ENCODE measurements around the gene TMEM89. TPM values are rescaled to one million over a fixed set of nuclear protein-coding genes. Genes with fewer than 3 reads are reported as not detected.

Gene TMEM89, protein sequence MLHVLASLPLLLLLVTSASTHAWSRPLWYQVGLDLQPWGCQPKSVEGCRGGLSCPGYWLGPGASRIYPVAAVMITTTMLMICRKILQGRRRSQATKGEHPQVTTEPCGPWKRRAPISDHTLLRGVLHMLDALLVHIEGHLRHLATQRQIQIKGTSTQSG
- total RNA-seq: not detected in 2 replicates

DNA sequence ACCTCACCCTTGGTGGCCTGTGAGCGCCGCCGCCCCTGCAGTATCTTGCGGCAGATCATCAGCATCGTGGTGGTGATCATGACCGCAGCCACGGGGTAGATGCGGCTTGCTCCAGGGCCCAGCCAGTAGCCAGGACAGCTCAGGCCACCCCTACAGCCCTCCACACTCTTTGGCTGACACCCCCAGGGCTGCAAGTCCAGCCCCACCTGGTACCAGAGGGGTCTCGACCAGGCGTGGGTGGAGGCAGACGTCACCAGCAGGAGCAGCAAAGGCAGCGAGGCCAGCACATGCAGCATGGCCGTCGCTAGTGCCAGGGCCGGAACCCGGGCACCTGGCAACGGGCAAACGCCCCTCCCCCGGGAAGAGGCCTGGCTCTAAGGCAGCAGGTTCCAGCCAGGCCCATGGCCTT lies at the start of gene TMEM89:
Gene TMEM89 (minus strand): TSS at position 309 of the 409 bp plus-strand sequence. CDS start 13 bp downstream, at position 296.

DNA sequence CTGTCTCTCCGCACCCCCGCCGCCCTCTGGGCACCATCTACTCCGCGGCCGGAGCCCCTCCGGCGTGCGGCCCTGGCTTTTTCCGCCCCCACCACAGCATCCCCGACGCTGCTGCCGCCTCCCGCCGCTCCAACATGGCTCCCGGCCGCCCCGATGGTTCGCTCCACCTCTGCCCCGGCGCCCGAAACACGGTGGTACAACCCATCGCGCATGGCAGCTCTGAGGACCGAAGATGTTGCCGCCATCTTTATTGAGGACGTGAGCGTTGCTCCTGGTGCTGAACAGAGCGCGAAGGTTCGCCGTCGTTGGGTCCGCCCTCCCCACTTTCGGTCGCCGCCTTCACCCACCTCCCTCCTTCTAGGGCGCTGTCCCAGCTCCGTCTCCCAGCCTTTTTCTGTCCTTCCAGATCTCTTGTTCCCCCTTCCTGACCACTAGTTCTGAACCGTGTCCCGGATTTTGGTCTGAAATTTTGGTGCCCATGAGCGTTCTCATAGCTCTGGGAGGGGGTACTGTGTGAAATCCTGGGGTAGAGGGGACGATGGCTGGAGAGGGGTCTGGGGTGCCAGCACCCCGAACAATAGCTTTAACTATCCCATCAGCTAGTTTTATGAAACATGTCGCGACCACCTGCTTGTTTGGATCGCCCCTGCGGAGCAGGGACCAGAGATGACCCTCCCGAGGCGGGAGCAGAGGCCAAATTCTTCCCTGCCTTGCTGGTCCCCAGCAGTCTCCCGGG lies 41.4 kb upstream of the TMEM89 start, which contains the start of gene CELSR3:
Gene CELSR3 (minus strand): TSS at position 134 of the 736 bp plus-strand sequence. CDS start 252 bp downstream, outside the sequence.

GRCh38 chr3:48635222-48636021 lies 13.9 kb upstream of the TMEM89 start, which contains the start of gene SLC26A6:
Gene SLC26A6, minus strand, starts transcription at chr3:48635461. Its CDS starts 68 bp downstream, at chr3:48635393.

GRCh38 chr3:48609088-48610005 lies 12.2 kb downstream of the TMEM89 start, which contains the start of gene UQCRC1:
Gene UQCRC1, minus strand, starts transcription at chr3:48609646. Its CDS starts 26 bp downstream, at chr3:48609620.

DNA sequence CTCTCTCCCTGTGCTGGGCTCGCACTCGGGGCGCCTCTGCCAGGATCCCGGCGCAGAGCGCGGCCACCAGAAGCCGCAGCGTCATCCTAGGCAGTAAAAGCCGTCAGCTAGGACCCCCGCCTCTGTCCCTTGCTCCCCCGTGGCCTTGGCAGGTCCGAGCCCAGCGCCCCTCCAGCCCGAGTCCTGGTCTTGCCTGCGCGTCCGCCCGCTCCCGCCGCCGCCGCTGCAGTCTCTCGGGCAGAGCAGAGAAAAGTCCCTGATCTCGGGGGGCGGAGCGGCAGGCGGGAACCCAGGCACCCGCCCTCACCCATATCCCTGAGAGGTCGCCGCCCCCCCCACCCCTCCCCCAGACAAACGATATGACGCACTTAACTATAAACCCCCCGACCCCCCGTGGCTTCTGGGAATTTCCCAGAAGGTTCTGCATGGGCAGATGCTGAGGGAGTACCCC lies 26.5 kb downstream of the TMEM89 start, which contains the start of gene COL7A1:
Gene COL7A1 (minus strand): TSS at position 255 of the 451 bp plus-strand sequence. CDS start 170 bp downstream, at position 85.

Other genes with a start within 250 kb of the TMEM89 start
- not detected in 2 replicates for gene FBXW12, start 249.6 kb downstream of the TMEM89 start, total RNA-seq
- 42.6 and 57.5 TPM in 2 replicates for gene PLXNB1, start 191.7 kb downstream of the TMEM89 start, total RNA-seq
- 36.0 and 43.8 TPM in 2 replicates for gene CCDC51, start 181.7 kb downstream of the TMEM89 start, total RNA-seq
- 256 and 553 TPM in 2 replicates for gene TMA7, start 181.5 kb downstream of the TMEM89 start, total RNA-seq
- gene ATRIP, start 175.0 kb downstream of the TMEM89 start, total RNA-seq: 3.3 and 3.6 TPM in 2 replicates
- 91.1 and 113 TPM in 2 replicates for gene SHISA5, start 117.6 kb downstream of the TMEM89 start, total RNA-seq
- 4.9 and 5.7 TPM in 2 replicates for gene PFKFB4, start 65.0 kb downstream of the TMEM89 start, total RNA-seq
- 0.32 and 0.34 TPM in 2 replicates for gene UCN2, start 58.0 kb downstream of the TMEM89 start, total RNA-seq
- gene COL7A1, start 26.4 kb downstream of the TMEM89 start, total RNA-seq: 27.0 and 27.6 TPM in 2 replicates
- 294 and 307 TPM in 2 replicates for gene UQCRC1, start 12.1 kb downstream of the TMEM89 start, total RNA-seq
- 16.7 and 18.5 TPM in 2 replicates for gene SLC26A6, start 13.7 kb upstream of the TMEM89 start, total RNA-seq
- gene CELSR3, start 41.1 kb upstream of the TMEM89 start, total RNA-seq: 0.52 and 1.1 TPM in 2 replicates
- gene NCKIPSD, start 64.1 kb upstream of the TMEM89 start, total RNA-seq: 8.4 and 9.4 TPM in 2 replicates
- 55.3 and 61.5 TPM in 2 replicates for gene IP6K2, start 95.5 kb upstream of the TMEM89 start, total RNA-seq
- gene PRKAR2A, start 226.1 kb upstream of the TMEM89 start, total RNA-seq: 19.2 and 23.5 TPM in 2 replicates

Data from bronchial smooth muscle cell (primary cell).